ENCODE results near the gene PLS1.

The PLS1 gene

GRCh38 chr3:142754494-142754893, 158.3 kb downstream of the PLS1 start:
- Histone ChIP-seq H2BK5ac (ENCODE audit: low read length) (no peak overlapping the region), H3K9ac (ENCODE audit: low read length) (no peak overlapping the region), H4K5ac (ENCODE audit: low read length) (no peak overlapping the region), H3K56ac (ENCODE audit: low read length) (no peak overlapping the region), H2BK15ac (replicated peaks; ENCODE audit: low read depth) (no peak overlapping the region), H2BK120ac (ENCODE audit: low read depth, low read length) (no peak overlapping the region), H3K4me1 (ENCODE audit: control insufficient read depth, low read depth, low read length) (no peaks in the 10 kb centered on the region), H3K4ac (ENCODE audit: low read depth, low read length) (no peak overlapping the region), H4K8ac (ENCODE audit: low read depth, low read length) (no peak overlapping the region), H3K36me3 (ENCODE audit: control insufficient read depth, insufficient read depth, low read length) (no peaks in the 10 kb centered on the region), H3K18ac (ENCODE audit: low read length) (no peak overlapping the region), H3K27ac (ENCODE audit: low read depth, low read length) (no peak overlapping the region), H3K4me3 (ENCODE audit: low read length) (no peak overlapping the region), H3K23ac (ENCODE audit: low read length) (no peak overlapping the region), H3K27me3 (ENCODE audit: insufficient read depth, low read length, poor library complexity) (no peaks in the 10 kb centered on the region), H2AK5ac (ENCODE audit: low read length) (no peak overlapping the region), H3K4me2 (ENCODE audit: low read length) (no peak overlapping the region), H3K79me1 (ENCODE audit: low read length) (no peaks in the 10 kb centered on the region), H3K79me2 (ENCODE audit: control insufficient read depth, insufficient read depth, low read length) (no peaks in the 10 kb centered on the region)
- no CpG with 5 or more reads among the region's 1 CpG for WGBS (ENCODE audit: extremely low coverage, insufficient coverage, low lambda C conversion rate)
- no peak for DNase-seq

Small RNAs within 50 kb of the gene (small RNA-seq; reads per million reads assigned to genes)
- gene RNA5SP143 (ENCODE audit: insufficient read depth) = 0.54 reads per million
